EL (cell line): Measurements from ENCODE around the gene ACBD6.

Experiments
- DNase-seq: peaks from one replicate; pipeline ENCODE4 v3.0.0-alpha.2; 2016

The ACBD6 gene

DNA sequence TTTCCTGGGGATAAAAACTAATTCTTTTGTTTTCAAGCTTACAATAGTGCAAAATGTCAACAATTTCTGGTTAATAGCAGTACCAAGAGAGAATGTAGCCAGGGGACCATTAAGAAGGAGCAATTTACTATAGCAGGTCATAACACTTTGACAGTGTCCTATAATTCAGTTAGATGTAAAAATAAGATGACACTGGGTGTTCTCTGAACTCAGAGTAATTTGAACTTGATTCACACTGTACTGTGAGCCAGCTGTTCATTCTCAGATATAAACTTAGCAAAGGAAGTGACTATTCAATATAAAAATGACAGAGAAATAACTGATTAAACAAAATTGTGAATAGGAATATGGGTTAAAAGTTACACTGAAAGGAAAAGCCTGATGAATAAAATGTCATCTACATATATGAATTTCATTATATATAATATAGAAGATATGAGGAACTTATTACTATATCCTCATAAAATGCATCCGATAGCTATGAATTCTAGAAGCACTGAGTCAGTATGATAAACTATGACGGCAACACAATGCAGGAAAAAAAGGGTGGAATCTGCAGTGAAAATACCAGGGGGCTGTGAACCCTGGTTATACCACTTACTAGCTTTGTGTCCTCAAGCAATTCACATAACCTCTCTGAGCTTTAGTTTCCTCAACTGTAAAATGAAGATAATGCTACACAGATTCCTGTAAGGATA, 135.9 kb downstream of the ACBD6 start:
- DNase-seq: peak; percentile 37

DNA sequence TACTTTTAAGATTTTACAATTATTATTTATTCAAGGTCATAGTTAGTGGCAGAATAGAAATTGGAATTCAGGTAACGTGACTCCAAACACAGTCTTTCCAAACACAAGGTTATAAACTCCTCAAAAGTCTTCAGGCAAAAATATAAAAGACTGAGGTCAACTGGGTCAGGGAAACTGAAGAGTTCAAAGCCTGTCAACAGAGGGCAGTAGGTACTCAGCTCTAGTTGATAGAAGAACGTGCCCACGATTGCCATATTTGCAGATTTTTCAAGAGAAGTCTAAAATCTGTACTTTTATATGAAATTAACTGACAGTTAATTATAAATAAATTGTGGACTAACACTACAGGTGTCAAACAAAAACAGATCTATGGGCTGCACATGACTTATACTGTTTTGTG, 137.3 kb downstream of the ACBD6 start:
- DNase-seq: no peak

DNA sequence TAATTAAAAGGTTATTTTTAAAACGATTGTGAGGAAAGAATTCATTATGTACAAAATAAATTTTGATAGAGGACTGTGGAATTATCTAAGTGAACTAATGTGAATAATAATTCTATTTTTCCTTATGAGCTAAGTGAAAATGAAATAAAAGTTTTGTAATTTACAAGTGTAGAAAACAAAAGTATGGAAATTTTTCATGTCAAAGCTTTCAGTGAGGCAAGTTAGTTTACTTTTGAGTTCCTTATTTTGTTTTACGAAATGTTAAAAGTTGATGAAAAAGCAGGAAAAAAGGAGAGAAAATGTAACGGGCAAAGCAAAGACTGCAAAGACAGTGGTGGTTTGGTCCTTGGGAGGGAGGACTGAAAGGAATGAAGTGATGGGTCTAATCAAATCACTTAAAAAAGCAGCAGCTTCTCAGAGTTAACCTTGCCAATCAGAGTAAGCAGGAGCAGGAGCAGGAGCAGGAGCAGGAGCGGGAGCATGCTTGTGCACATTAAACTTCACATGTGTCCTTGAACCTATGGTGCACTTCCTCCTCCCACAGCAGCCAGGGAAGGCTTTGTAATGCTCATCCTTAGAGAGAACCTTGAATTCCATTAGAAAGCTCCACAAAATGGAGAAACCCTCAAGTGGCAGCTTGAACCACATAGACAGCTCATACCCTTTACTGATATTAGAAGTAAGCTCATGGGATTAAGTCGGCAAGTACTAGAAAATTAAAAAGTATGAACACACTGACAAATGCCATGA, 139.0 kb downstream of the ACBD6 start:
- no peak for DNase-seq

DNA sequence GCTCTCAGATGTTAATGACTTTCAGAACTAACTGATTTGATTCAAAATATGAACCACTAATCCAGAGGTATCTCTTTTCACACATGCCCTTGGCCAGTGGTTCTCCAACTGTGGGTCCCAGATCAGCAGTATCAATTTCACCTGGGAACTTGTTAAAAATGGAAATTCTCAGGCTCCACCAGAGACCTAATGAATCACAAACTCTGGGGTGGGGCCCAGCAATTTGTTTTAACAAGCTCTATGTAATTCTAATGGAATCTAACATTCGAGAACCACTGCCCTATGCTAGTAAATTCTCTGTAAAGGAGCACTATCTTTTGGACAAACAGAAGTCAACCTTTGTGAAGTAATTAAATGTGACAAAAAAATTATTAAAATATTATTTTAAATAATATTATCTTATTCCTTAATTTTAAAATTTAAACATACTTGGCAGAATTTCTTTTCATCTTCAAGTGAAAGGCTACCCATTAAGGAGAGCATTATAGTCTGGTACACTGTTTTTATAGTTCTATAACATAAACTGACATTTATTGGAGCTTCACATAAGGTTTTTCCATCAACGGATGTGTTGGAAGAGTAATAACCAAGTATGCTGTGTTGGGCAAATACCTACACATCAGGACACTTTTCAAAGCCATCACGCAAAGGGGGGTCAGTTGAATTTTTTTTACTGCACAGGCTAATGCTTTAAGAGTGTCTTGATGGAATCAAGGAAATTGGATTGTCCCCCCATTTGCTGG, 141.9 kb downstream of the ACBD6 start:
- peak; percentile 74 for DNase-seq

DNA sequence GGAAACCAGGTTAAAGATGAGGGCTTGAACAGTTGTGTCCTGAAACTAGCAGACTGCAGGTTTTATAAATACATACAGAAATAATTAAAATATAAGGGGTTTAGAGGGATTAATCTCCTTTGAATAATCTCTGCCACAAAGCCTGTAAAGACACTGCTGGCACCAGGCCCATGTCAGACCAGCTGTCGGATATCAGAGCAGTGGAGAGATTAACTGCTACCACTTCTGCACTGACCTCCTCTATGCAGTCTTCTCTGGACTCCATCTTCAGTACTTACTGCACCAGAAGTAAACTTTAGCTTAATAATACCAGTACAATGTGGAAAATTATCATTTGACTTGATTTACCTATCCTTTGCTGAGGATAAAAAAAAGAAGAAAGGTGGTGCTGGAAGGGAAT, 143.7 kb downstream of the ACBD6 start:
- no peak for DNase-seq

DNA sequence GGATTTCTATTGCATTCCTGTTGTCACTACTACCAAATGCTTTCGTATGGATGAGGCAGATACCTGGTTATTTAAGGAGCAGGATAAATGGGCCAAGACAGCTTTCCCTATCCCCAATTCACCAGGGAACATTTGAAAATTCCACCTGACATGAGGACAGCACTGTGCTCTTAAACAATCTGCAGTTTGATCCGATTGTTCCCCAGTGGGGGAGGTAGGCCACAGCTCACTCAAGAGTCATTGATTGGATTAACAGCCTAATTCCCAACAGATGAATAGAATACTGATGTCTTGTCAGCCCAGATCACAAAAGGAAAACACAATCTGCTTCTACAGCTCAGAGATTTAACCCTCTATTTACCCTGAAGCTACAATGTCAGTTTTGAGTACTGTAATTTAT, 148.4 kb downstream of the ACBD6 start:
- DNase-seq: no peak

DNA sequence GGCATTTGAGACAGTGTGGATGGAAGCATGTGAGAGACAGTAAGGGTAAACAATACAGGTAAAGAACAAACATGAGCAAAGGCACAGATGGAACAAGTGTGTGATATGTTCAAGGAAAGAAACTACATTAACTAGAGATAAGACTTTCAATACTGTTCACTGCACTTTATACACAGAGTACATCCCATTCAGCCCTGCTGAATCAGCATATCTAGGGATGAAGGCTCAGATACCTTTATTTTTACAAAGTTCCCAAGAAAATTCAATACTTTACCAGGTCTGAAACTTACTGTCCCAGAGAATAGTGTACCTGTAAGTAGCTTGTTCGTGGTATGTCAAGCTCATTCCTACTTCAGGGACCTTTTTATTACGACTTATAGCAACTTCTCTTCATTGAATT, 149.8 kb downstream of the ACBD6 start:
- DNase-seq: no peak

DNA sequence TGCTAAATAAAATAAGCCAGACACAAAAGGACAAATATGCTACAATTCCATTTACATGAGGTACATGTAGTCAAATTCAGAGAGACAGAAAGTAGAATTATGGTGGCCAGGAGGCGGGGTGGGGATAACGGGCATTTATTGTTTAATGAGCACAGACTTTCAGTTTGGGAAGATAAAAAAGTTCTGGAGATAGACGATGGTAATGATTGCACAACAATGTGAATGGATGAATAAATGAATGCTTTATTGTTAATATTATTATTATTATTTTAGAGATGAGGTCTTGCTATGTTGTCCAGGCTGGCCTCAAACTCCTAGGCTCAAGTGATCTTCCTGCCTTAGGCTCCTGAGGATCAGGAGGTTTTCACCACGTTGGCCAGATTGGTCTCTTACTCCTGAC, 150.4 kb downstream of the ACBD6 start:
- no peak for DNase-seq

DNA sequence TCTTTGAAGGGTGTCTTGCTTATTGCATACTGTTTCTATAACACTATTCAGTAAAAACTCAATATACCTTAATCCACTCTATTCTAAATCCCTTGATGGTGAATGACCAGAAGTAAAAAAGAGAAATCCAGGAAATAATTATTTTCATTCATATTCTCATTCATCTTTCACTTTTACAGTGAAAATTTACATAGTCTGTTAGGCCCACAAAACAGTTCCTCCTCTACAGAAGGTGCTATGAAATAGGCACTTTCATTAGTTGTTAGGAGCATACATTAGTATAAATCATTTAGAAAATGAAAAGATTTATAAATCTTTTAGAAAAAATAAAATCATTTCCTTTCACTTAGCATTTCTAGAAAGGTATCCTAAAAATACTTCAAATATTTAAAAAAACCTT, 157.2 kb downstream of the ACBD6 start:
- DNase-seq: no peak

DNA sequence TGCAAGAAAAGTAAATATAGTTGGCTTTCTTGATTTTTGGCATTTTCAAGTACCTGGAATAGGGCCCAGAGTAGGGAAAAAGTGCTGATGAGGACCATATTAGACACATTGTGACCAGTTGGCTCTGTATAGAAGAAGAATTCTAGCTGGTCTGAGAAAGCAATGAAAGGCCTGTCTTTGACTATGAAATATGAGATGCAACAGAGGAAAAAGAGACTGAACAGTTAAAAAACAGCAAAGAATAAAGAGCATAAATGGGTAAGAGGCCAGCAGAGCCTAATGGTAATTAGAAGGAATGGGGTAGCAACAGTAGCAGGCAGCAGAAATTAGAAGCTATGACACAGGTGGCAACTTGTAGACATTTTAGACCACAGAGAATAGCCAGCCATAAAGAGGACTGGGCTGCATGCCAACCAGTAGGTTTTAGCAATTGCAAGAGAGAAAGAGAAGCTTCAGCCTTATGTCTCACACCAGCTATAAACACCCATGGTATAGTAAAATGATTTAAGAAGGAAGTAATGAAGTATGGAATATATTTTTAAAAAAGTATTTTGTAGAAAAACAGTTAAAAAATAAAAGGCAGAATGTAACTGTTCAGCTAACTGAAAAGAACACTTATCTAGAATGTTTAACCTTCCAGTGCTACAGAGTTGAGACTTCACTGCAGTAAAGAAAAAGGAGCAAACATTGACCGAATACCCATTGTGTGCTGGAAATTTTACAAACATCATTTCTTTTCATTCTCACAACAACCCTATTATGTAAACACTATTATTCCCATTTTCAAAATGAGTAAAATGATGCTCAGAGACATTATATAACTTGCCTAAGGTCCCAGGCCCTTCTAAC, 158.2 kb downstream of the ACBD6 start:
- DNase-seq: peak; percentile 23

DNA sequence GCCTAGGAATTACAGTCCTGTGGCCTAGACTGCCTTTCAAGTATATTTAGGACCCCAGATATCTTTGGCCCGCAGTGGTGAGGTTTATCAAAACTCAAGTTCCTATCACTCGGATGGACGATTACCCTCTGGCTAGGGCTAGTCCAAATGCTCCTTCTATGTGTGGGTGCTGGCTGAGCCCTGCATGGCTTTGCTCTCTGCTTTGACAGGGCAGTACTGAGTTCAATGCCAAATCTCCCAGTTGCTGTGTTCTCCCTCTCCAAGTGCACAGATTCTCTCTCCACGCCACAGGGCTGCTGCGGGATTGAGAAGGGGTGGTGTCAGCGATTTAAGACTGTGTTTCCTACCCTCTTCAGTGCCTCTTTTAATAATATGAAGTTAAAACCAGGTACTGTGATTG, 175.3 kb downstream of the ACBD6 start:
- DNase-seq: no peak

DNA sequence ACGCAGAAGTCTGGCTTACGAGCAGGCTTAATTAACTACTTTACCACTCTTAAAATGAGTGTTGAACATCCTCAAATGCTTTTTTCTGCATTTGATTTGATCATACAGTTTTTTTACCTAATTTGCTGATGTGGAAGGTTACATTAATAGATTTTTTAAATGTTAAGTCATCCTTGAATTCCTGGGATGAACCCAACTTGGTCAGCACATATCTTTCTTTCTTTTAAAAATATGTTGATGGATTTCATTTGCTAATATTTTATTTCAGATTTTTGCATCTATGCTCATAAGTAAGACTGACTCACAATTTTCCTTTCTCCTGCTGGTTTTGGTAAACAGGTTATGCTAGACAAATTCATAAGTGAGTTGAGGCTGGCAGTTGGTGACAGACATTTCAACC, 189.5 kb downstream of the ACBD6 start:
- peak; percentile 19 for DNase-seq

DNA sequence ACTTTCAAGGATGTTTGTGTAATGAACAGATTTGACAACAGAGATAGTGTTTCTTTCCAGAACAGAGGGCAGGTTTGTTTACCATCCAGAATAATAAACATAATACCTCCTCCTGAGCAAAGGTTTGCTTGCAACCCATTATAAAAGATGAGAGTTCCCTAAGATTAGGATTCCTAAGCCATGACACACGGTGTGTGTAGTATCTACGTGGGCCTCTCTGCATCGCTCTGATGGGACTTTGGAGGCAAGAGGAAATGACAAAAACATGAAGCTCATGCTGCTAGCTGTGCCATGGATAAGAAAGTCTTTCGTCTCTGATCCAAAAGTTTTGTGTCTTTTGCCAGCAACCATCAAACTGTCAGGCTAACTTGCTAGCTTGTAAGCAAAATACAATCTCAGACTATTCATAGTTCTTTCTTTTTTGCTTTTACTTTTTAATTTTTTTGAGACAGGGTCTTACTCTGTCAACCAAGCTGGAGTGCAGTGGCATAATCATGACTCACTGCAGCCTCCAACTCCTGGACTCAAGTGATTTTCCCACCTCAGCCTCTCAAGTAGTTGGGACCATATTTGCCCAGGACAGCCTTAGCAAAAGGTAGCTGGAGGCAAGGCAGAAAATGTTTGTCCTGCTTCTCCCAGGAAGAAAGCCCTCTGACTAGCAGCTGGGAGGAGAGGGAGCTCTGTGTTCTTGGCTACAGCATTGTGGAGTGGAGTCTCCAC, 191.2 kb downstream of the ACBD6 start:
- peak; percentile 75 for DNase-seq

DNA sequence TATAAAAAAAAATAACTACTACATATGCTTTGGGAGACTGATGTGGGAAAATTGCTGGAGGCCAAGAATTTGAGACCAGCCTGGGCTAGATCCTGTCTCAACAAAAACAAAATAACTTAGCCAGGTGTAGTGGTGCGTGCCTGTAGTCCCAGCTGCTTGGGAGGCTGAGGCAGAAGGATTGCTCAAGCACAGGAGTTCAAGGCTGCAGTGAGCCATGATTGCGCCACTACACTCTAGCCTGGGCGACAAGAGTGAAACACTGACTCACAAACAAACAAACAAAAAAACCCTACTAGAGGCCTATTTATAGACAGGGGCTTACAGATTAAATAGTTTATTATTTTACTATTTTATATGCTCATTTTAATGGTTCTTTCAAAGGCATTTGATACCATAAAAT, 192.3 kb downstream of the ACBD6 start:
- peak; percentile 49 for DNase-seq

DNA sequence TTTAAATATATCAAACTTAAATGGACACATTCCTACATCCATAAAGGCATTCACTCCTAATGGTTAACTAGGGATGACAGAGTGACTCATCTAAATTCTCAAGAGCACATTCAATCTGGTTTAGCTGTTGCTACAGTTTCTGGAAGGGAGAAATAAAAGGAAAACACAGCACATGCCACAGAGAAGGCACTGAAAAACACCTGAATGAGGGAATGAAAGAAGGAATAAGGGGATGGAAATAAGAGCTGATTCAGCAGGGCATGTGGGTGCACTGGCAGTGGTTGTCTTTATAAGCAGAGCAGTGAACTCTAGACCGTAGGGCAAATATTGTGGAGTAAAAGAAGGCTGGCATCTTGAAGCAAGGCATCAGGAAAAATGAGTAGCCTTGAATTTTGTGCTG, 193.0 kb downstream of the ACBD6 start:
- peak; percentile 59 for DNase-seq

DNA sequence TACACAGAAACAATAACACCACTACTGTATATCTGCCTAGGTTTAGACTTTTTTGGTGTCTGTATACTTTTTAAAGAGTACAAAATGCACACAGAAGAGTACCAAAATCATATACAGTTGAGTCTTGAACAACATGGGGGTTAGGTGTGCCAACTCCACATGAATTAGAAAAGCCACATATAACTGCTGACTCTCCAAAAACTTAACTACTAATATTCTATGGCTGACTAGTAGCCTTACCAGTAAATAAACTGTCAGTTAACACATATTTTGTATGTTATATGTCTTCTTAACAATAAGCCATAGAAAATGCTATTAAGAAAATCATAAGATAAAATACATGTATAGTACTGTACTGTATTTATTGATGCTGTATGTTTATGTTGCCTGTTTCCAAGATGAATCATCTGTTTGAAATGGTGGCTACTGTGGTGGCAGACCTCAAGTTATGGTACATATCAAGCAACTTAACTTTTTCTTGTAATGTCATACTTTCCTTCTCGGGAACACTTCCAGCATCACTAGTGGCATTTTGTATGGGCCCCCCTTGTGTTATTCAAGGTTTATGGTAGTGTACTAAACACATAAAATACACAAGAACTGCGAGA, 201.1 kb downstream of the ACBD6 start:
- DNase-seq: peak; percentile 37

DNA sequence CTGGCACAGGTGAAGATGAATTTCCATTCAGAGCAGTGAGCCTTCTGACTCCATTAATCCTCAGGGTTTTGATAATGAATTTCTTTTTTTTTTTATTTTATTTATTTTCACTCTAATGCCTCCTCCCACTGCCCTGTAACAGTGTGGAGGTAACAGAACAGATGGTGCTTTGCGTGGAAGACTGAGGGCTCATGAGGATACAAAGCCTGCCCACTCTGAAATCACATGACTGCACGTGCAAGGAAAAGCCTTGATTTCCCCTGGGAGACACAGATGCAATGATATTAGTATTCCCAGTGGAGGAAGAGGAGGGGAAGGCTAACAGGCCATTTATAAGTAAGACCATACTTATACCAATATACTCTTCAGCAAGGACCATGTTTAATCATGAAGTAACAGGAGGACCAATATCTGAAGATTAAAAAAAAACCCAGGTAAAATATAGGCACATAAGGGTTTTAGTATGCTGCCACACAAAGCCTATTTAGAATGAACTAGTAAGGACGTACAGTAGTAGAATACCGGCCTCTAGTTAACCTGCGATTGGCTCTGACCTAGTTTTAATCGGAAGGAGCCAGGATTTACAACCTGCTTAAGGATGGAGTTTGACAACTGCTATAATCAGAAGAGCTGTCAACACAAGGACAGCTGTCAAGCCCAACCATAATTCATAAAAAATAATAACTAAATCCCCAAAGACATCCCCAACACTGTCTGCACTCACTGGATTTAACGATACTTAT, 202.7 kb downstream of the ACBD6 start:
- DNase-seq: no peak

DNA sequence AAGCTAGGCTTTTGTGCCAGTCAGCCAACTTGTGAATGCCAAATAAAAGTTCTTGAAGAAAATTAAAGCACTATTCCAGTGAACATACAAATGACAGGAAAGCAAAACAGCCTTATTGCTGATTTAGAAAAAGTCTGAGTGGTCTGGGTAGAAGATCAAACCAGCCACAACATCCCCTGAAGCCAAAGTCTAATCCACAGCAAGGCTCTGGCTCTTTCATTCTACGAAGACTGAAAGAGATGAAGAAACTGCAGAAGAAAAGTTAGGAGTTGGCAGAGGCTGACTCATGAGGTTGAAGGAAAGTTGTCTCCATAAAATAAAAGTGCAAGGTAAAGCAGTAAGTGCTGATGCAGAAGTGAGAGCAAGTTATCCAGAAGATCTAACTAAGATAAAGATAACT, 206.4 kb downstream of the ACBD6 start:
- no peak for DNase-seq

DNA sequence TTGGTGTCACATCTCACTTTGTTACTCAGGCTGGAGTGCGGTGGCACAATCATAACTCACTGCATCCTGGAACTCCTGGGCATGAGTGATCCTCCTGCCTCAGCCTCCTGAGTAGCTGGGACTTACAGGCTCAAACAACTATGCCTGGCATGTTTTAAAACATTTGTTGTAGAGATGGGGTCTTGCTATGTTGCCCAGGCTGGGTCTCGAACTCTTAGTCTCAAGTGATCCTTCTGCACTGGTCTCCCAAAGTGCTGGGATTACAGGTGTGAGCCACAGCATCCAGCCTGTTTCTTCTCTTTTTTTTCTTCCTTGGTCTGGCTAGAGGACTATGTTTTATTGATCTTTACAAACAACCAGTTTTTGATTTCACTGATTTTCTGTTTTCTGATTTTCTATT, 207.7 kb downstream of the ACBD6 start:
- DNase-seq: no peak

DNA sequence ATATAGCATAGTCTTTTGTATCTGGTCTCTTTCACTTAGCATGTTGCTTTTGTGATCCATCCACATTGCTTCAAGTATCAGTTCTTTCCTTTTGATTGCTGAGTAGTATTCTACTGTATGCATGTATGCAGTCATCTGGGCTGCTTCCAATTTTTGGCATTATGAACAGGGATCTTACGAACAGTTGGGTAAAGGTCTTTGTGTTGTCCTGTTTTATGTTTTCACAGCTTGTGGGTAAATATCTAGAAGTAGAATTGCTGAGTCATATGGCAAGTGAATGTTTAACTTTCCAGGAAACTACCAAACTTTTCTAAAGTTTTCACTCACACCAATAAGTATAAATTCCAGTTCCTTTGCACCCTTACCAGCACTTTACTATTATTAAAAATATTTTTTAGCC, 211.4 kb downstream of the ACBD6 start:
- no peak for DNase-seq
